H9 (cell line): ENCODE results near the gene NT5DC1. TPM values are rescaled to one million over a fixed set of nuclear protein-coding genes. Genes with fewer than 3 reads are reported as not detected.

Source experiments
- DNase-seq: peaks from one replicate; pipeline ENCODE4 v3.0.0-alpha.2; 2017
- H2AFZ ChIP-seq: one replicate; pipeline ENCODE4 v1.6.1; 2013; ENCODE audit warnings: mild to moderate bottlenecking, low read length, control low read depth, moderate library complexity
- H2AK5ac ChIP-seq: 2 replicates; pipeline ENCODE4 v1.6.1; 2013; ENCODE audit warnings: low read length, control low read depth, mixed read lengths; ENCODE audit not compliant: insufficient read length
- H2BK120ac ChIP-seq: one replicate; pipeline ENCODE4 v1.6.1; 2013; ENCODE audit warnings: low read depth, mild to moderate bottlenecking, low read length, control low read depth, inconsistent platforms; ENCODE audit not compliant: poor library complexity, severe bottlenecking
- H2BK12ac ChIP-seq: 2 replicates; pipeline ENCODE4 v1.6.1; 2013; ENCODE audit warnings: low read length, control low read depth, mixed read lengths, low read depth; ENCODE audit not compliant: insufficient read length
- H2BK15ac ChIP-seq: 2 replicates; pipeline ENCODE4 v1.6.1; 2013; ENCODE audit warnings: low read depth, low read length, control low read depth
- H2BK20ac ChIP-seq: one replicate; pipeline ENCODE4 v1.6.1; 2013; ENCODE audit warnings: low read depth, mild to moderate bottlenecking, low read length, control low read depth, inconsistent platforms; ENCODE audit not compliant: poor library complexity, severe bottlenecking
- H2BK5ac ChIP-seq: 2 replicates; pipeline ENCODE4 v1.6.1; 2013; ENCODE audit warnings: low read length, control low read depth, mixed read lengths; ENCODE audit not compliant: insufficient read length
- H3K14ac ChIP-seq: 2 replicates; pipeline ENCODE4 v1.6.1; 2013; ENCODE audit warnings: low read length, control low read depth; ENCODE audit not compliant: insufficient read depth
- H3K18ac ChIP-seq: 2 replicates; pipeline ENCODE4 v1.6.1; 2013; ENCODE audit warnings: low read depth, mild to moderate bottlenecking, mixed read lengths, low read length, control low read depth; ENCODE audit not compliant: insufficient read length
- H3K23ac ChIP-seq: 2 replicates; pipeline ENCODE4 v1.6.1; 2013; ENCODE audit warnings: low read length, control low read depth, mixed read lengths, low read depth; ENCODE audit not compliant: insufficient read length
- H3K23me2 ChIP-seq: 2 replicates; pipeline ENCODE4 v1.6.1; 2013; ENCODE audit warnings: low read depth, mild to moderate bottlenecking, mixed read lengths, low read length, control low read depth; ENCODE audit not compliant: insufficient read length, poor library complexity, severe bottlenecking
- H3K27ac ChIP-seq: 2 replicates; pipeline ENCODE4 v1.5.1; 2013; ENCODE audit warnings: low read length, control low read depth, mixed read lengths, low read depth; ENCODE audit not compliant: insufficient read length
- H3K27me3 ChIP-seq: 2 replicates; pipeline ENCODE4 v1.6.1; 2013; ENCODE audit warnings: low read length, control low read depth, inconsistent platforms; ENCODE audit not compliant: insufficient read depth
- H3K4ac ChIP-seq: 2 replicates; pipeline ENCODE4 v1.6.1; 2013; ENCODE audit warnings: low read depth, mild to moderate bottlenecking, control low read depth, inconsistent platforms, low read length, moderate library complexity
- H3K4me1 ChIP-seq: 2 replicates; pipeline ENCODE4 v1.6.1; 2013; ENCODE audit warnings: low read length, control low read depth, inconsistent platforms; ENCODE audit not compliant: insufficient read depth
- H3K4me2 ChIP-seq: 2 replicates; pipeline ENCODE4 v1.6.1; 2013; ENCODE audit warnings: low read length, control low read depth, mixed read lengths; ENCODE audit not compliant: insufficient read length, insufficient read depth
- H3K56ac ChIP-seq: 2 replicates; pipeline ENCODE4 v1.6.1; 2013; ENCODE audit warnings: low read depth, mild to moderate bottlenecking, mixed read lengths, low read length, control low read depth; ENCODE audit not compliant: insufficient read length
- H3K79me1 ChIP-seq: 2 replicates; pipeline ENCODE4 v1.6.1; 2013; ENCODE audit warnings: low read depth, mild to moderate bottlenecking, moderate library complexity, low read length, control low read depth, inconsistent platforms; ENCODE audit not compliant: insufficient read depth, poor library complexity, severe bottlenecking
- H3K79me2 ChIP-seq: 2 replicates; pipeline ENCODE4 v1.6.1; 2013; ENCODE audit warnings: low read length, control low read depth, inconsistent platforms; ENCODE audit not compliant: insufficient read depth
- H3K9ac ChIP-seq: 2 replicates; pipeline ENCODE4 v1.6.1; 2013; ENCODE audit warnings: low read length, control low read depth, mixed read lengths; ENCODE audit not compliant: insufficient read length; ENCODE audit errors: extremely low read depth
- H3K9me3 ChIP-seq: one replicate; pipeline ENCODE4 v1.6.1; 2013; ENCODE audit warnings: low read depth, low read length, inconsistent platforms; ENCODE audit not compliant: control insufficient read depth
- H3T11ph ChIP-seq: one replicate; pipeline ENCODE4 v1.6.1; 2013; ENCODE audit warnings: mild to moderate bottlenecking, low read length, control low read depth, inconsistent platforms
- H4K20me1 ChIP-seq: one replicate; pipeline ENCODE4 v1.6.1; 2013; ENCODE audit not compliant: control insufficient read depth, insufficient read length, insufficient read depth
- H4K5ac ChIP-seq: 2 replicates; pipeline ENCODE4 v1.6.1; 2013; ENCODE audit warnings: low read depth, mild to moderate bottlenecking, mixed read lengths, low read length, control low read depth; ENCODE audit not compliant: insufficient read length
- H4K8ac ChIP-seq: replicated peaks from 2 replicates; pipeline ENCODE4 v1.6.1; 2013; ENCODE audit warnings: low read length, control low read depth, mixed read lengths, low read depth; ENCODE audit not compliant: insufficient read length
- H4K91ac ChIP-seq: 2 replicates; pipeline ENCODE4 v1.6.1; 2013; ENCODE audit warnings: low read depth, mild to moderate bottlenecking, moderate library complexity, mixed read lengths, low read length, control low read depth; ENCODE audit not compliant: insufficient read length
- H3K27ac Mint-ChIP-seq, 3 experiments: 2 replicates in 2 of 3; 3 replicates in 1 of 3; pipeline ENCODE4 v1.8.0; 2020 to 2021; ENCODE audit warnings: mixed read lengths in 3 of 3, mild to moderate bottlenecking in 1 of 3, moderate library complexity in 1 of 3
- H3K27me3 Mint-ChIP-seq: 2 replicates; pipeline ENCODE4 v1.8.0; 2021; ENCODE audit warnings: low read depth, mild to moderate bottlenecking, moderate library complexity, mixed read lengths
- H3K36me3 Mint-ChIP-seq, 3 experiments: 2 replicates in 2 of 3; 3 replicates in 1 of 3; pipeline ENCODE4 v1.8.0; 2020 to 2021; ENCODE audit warnings: low read depth in 3 of 3, mixed read lengths in 3 of 3; ENCODE audit not compliant: insufficient read depth in 1 of 3
- H3K4me1 Mint-ChIP-seq, 2 experiments: 2 replicates each; pipeline ENCODE4 v1.8.0; 2020; ENCODE audit warnings: mixed read lengths in 2 of 2
- H3K4me3 Mint-ChIP-seq, 2 experiments: 2 replicates in 1 of 2; 3 replicates in 1 of 2; pipeline ENCODE4 v1.8.0; 2020 to 2021; ENCODE audit warnings: mild to moderate bottlenecking in 2 of 2, mixed read lengths in 2 of 2, moderate library complexity in 1 of 2
- H3K9me3 Mint-ChIP-seq, 2 experiments: 2 replicates in 1 of 2; 3 replicates in 1 of 2; pipeline ENCODE4 v1.8.0; 2020; ENCODE audit warnings: mild to moderate bottlenecking in 2 of 2, mixed read lengths in 2 of 2, moderate library complexity in 1 of 2
- CTCF ChIP-seq: fragments of 200-600 bp; sonication (generic); conservative IDR thresholded peaks from 3 replicates; pipeline ENCODE4 v1.8.0; 2021; ENCODE audit warnings: antibody characterized with exemption, mild to moderate bottlenecking
- WGBS: extraction: QIAGEN DNeasy Blood & Tissue Kit; methylation state at CpG from one replicate; pipeline ENCODE4 v1.1.7; 2013; ENCODE audit warnings: missing lambda C conversion rate, low lambda C conversion rate, mixed read lengths; ENCODE audit not compliant: insufficient read length; ENCODE audit errors: extremely low coverage; 5-methylcytosine and 5-hydroxymethylcytosine counted together
- total RNA-seq: library from RNA; stranded (reverse); gene quantifications from 2 replicates; pipeline ENCODE4 v1.2.1, GENCODE V29; 2021

NT5DC1 gene
- total RNA-seq, 1 experiment from 2014 or later, result 64.9 TPM

- no peak overlapping the region for H3K56ac ChIP-seq
- no peaks in the 10 kb centered on the region for H3K27me3 ChIP-seq
- no peak overlapping the region for H2BK15ac ChIP-seq
- H3T11ph ChIP-seq, result no peak overlapping the region
- no peaks in the 10 kb centered on the region for H4K20me1 ChIP-seq
- Mint-ChIP-seq H3K36me3 (no peaks in the 10 kb centered on the region), H3K4me1 (no peaks in the 10 kb centered on the region), H3K4me3 (no peak overlapping the region), H3K27me3 (no peaks in the 10 kb centered on the region), H3K27ac (no peak overlapping the region), H3K9me3 (no peaks in the 10 kb centered on the region)
- H4K91ac ChIP-seq, result no peak overlapping the region
- H3K18ac ChIP-seq, result no peak overlapping the region
- H2BK20ac ChIP-seq, result no peak overlapping the region
- no peak overlapping the region for H3K23ac ChIP-seq
- H3K4me2 ChIP-seq, result no peak overlapping the region
- no peak for DNase-seq
- no peak overlapping the region for H2AK5ac ChIP-seq
- H3K79me2 ChIP-seq, result no peaks in the 10 kb centered on the region
- H4K8ac ChIP-seq, result no peak overlapping the region
- H2BK5ac ChIP-seq, result no peak overlapping the region
- no peak overlapping the region for H2BK120ac ChIP-seq
- H3K4ac ChIP-seq, result no peak overlapping the region
- no CpG with 5 or more reads among the region's 2 CpGs for WGBS
- H3K9ac ChIP-seq, result no peak overlapping the region
- H2BK12ac ChIP-seq, result no peak overlapping the region
- H3K23me2 ChIP-seq, result no peaks in the 10 kb centered on the region
- no peak overlapping the region for H3K14ac ChIP-seq
- no peak overlapping the region for H4K5ac ChIP-seq
- no peak overlapping the region for H3K27ac ChIP-seq
- no peaks in the 10 kb centered on the region for H3K4me1 ChIP-seq
- no peak overlapping the region for H2AFZ ChIP-seq
- no peak for TF ChIP-seq CTCF
- H3K79me1 ChIP-seq, result no peaks in the 10 kb centered on the region
- H3K9me3 ChIP-seq, result no peaks in the 10 kb centered on the region
Measured at GRCh38 chr6:116084284-116084683, 16.4 kb upstream of the NT5DC1 start.
